Left ventricle myocardium superior (tissue), 1 donor: ENCODE results near the gene ECEL1. TPM values are rescaled to one million over a fixed set of nuclear protein-coding genes. Genes with fewer than 3 reads are reported as not detected.
A peak's percentile ranks its signal among the peaks of the same experiment; 100 is the strongest.

Experiments used
- ATAC-seq: fragments of 200-7000 bp; cut with Tn5 transposase; one replicate; pipeline ENCODE4 v1.9.1; 2020; ENCODE audit warnings: mild to moderate bottlenecking, moderate library complexity
- DNase-seq: peaks from one replicate; pipeline ENCODE4 v3.0.0-alpha.2; 2020
- intact Hi-C: fragments of 100-400 bp; cut with micrococcal nuclease; formaldehyde crosslinking; loops from one replicate; pipeline ENCODE4 v1.11.0; 2022
- total RNA-seq: library from RNA; stranded (reverse); fragmentation: NEBNext Ultra II Directional; extraction: Animal tissue kit (Norgen Biotek cat#: 25700); gene quantifications from one replicate; pipeline ENCODE4 v1.2.1, GENCODE V29; 2021
- donor health status: DM: no; HTN: yes; CAD: no; lungs with severe emphysema.

ECEL1 gene
- total RNA-seq, 1 donor from 2014 or later, result 0.37 TPM

DNA sequence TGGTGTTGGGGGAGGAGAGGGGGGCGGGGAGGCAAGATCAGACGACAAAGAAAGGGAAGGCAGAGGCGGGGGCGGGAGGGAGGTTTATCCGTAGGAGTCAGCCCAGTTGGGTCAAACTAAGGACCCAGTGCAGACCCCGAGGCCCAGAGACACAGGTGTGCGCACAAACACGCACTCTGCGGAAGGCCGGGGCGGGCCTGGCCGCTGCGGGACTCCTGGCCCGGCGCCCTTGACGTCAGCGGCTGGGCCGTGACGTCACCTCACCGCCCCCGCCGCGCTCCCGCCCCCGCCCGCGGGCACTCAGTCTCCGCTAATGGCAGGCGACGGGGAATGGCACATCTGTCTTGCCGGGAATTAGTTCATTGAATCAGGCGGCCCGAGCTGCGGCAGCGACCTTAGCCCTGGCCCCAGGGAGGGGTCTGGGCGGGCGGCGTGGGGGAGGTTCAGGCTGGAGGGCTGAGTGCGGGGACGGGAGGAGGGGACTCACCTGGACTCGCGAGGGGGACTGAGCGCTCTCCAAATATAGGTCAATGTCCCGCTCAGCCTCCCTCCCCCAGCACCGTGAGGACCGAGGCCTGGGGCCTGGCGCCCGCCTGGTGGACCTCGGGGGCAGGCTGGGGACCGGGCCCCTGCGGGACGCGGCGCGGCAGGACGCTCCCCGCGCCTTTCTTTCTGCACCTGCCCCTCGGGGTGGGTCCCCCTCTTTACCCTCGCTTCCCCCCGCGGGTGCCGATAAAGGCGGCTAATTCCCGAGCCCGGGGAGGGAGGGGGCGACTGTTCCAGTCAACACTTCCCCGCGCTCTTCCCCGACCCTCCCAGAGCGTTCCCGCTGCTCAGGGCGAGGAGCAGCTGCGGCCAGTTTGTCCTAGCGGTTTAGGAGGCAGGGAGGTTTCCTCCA is 15.5 kb upstream of the ECEL1 start:
- intact Hi-C loops, result no loop called here
- DNase-seq (peak; percentile 45), ATAC-seq (peak; percentile 79)

DNA sequence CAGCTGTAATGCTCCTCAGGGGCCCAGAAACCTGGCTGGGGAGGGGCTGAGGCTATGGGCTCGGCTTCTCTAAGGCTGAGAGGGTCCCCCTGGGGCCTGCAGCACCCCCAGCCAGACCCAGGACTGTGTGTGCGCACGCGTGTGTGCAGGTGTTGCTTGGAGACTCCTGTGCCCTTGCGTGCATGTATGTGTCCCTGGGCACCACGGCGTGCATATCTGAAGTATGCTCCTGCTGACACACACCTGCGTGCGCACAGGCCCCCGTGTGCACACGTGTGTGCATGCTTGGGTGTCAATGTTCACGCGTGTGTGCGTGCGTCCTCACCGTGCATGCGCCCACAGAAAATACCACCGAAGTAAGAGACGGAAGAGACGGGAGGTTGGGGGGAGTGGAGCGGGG is 14.9 kb upstream of the ECEL1 start:
- no peak for ATAC-seq
- intact Hi-C loops, result no loop called here
- DNase-seq, result no peak

DNA sequence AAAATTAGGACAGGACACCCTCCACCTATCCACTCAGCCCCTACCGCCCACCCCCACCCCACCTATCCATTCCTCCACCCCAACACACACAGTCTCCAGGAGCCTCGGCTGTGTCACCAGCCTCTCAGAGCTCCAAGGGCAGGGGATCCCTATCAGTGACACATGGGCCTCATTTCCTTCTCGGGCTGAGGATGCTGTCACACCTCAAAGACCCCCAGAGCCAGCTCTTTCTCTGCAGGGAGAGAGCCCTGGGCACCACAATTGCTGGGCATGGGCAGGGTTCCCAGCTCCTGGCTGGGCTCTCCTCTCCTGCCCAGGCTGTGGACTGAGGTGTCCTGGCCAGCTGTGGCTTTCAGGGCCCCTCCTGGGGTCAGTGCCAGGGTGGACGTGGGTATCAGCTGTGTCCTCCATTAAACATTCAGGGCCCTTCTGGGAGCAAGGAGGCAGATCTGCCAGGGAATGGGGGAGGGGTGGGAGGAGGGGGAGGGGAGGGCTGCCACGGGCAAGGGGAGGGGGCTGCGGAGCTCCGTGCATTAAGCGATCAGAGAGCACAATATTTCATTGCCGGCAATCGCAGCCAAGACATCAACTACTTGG is 14.3 kb upstream of the ECEL1 start:
- intact Hi-C loops, result no loop called here
- ATAC-seq, result no peak

DNA sequence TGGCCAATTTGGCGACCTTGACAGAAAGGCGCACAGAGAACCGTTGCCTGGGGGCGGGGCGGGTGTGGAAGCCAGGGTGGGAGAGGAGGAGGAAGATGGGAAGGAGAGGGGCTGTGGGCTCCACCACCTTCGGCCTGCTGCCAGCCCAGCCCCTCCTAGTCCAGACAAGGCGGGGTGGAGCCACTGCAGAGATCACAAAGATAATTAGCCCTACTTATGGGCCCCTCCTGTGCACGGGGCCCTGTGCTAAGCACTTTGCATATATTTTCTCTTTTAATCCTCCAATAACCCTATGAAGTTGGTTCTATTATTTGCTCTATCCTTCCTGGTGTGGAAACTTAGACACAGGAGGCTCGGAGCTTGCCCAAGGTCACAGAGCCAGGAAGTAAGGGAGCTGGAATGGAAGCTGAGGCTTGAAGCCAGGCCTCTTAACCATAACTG is 13.7 kb upstream of the ECEL1 start:
- intact Hi-C loops, result no loop called here
- peak; percentile 14 for ATAC-seq
- DNase-seq, result no peak

More for the DNA sequence above, 14.3 kb upstream of the ECEL1 start:
- DNase-seq, result no peak

- intact Hi-C loops, result no loop called here
- DNase-seq (no peak), ATAC-seq (no peak)
Observed at GRCh38 chr2:232498452-232498851, 10.8 kb upstream of the ECEL1 start.

GRCh38 chr2:232497348-232497747 is 9.7 kb upstream of the ECEL1 start:
- intact Hi-C loops, result no loop called here
- ATAC-seq (no peak), DNase-seq (no peak)

GRCh38 chr2:232496501-232497270 is 9.1 kb upstream of the ECEL1 start:
- intact Hi-C loops, result no loop called here
- no peak for ATAC-seq
- no peak for DNase-seq

- ATAC-seq, result no peak
- intact Hi-C loops, result no loop called here
- peak; percentile 3 for DNase-seq
Observed at GRCh38 chr2:232495292-232495691, 7.7 kb upstream of the ECEL1 start.

- DNase-seq (peak; percentile 3), ATAC-seq (no peak)
- intact Hi-C loops, result no loop called here
Observed at GRCh38 chr2:232494542-232494941, 6.9 kb upstream of the ECEL1 start.

GRCh38 chr2:232493701-232494474 is 6.3 kb upstream of the ECEL1 start:
- intact Hi-C loops, result no loop called here
- ATAC-seq (no peak), DNase-seq (peak; percentile 15)

GRCh38 chr2:232492963-232493700 is 5.5 kb upstream of the ECEL1 start:
- peak; percentile 21 for DNase-seq
- no peak for ATAC-seq
- intact Hi-C loops, result no loop called here

DNA sequence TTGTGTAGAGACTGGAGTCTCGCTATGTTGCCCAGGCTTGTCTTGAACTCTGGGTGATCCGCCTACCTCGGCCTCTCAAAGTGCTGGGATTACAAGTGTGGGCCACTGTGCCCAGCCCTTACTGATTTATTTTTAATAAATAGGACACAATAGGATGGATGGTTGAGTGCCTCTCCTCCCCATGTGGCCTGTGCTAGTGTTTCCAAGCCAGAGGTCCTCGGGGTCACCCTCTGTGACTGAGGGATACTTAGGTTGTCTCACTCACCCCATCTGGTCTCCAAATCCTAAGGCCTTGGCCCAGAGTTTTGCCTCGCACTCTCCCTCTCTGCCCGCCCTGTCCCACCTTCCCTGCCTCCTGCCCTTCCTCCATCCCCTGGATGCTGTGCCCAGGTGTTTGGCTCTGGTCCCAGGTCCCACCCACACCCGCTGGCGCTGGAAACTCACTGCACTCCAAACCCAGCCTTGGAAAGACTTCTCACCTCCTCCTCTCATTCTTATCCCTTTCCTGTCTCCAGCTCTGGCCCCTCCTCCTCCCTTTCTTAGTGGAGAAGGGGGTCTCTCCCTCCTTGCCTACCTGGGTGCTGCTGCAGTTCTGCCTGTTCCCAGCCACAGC is 4.7 kb upstream of the ECEL1 start:
- ATAC-seq (no peak), DNase-seq (peak; percentile 9)
- intact Hi-C loops, result no loop called here

GRCh38 chr2:232491139-232491780 is 3.6 kb upstream of the ECEL1 start:
- intact Hi-C loops, result no loop called here
- DNase-seq (peak; percentile 9), ATAC-seq (no peak)

DNA sequence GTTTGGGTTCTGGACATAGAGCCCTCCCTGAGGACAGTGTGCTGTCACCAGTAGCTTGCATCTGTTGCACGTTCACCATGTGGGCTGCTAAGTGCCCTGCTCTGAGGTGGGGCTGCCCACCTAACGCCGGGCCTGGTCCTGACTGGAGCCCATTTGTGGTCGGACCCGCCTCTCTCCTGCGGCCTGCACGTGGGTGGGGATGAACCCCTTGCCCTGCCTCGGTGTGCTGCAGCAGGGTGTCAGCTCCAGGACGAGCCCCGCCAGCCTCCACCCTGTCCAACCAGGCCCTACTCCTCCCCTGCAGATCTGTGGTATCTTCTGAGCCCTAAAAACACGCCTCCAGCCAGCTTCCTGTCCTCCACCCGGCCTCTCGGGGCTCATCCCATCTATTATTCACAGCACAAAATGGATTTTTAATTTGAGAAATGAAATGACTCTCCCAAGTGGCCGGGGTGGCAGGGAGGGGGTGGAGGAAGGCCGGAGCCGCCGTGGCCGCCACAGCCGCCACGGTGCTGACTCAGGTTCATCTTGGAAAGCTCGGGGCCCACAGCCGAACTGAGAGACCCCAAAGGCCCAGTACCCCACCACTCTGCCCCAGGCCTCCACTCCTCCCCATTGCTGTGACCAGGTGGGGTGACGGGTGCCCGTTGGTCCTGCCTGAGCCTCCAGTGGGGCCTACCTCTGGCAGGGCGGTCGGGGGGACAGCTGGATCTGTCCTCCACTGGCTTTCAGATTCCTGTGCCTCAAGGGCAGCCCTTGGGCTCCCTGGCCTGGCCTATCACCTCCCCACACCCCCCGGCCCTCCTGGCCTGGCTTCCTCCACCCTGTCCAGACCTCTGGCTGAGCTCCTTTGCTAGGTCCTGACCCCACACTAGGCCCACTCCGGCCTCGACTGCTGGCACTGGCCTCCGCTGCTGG is 2.8 kb upstream of the ECEL1 start:
- DNase-seq, result peak; percentile 12
- intact Hi-C loops, result no loop called here
- ATAC-seq, result no peak

DNA sequence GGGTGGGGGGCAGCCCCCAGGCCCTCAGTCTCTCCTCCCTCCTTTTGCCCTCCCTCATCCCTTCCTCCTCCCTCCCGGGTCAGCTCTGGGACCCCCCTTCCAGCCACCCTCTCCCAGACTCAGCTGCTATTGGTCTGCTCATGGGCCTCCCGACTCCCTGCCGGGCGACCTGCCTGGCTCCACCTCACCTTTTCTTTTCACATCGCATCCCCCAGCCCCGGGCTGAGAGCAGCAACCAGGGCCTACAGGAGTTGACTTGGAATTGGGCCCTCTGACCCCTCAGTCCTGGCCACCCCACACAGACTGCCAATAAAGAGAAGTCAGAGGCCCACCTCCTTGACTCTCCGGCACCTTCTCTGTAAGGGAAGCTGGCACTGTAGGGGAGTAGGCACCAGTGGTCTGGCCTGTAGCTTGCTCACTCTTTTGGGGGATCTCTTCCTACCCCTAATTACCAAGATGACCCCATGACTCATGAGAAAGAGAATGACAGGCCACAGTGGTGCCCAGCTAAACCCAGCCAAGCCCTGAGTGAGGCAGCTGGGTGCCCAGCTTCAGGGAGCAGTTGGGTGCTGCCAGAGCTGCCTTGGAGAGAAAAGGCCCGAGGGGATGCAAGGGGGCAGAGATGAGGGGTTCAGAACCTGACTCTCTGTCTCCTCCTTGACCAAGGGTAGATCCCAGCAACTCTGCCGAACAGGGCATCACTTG is 2.0 kb upstream of the ECEL1 start:
- DNase-seq, result peak; percentile 11
- no peak for ATAC-seq
- intact Hi-C loops, result no loop called here

DNA sequence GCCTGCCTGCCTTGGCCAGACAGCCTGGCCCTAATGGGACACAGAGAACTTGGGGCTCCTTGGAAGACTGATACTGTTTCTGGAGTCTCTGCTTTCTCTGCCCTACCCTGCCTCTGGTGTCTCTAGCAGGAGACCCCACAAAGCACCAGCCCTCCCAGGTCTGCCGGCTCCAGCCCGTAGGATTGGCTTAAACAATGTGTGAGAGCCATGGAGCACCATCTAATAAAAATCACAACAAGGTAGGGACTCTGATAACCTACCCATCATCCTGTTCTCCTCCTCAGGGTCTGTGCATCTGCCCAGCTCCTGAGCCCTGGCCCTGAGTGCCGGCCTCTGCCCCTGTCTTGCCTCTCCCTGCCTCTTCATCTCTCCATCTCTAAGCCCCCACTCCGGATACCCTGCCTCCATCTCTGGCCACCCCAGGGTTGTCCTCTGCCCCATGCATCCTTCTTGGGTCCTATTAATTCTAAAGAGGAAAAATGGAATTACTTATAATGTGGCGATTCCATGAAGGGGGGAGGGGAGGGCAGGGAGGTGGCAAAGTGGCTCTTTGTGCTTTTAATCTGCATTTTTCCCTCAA is 1.2 kb upstream of the ECEL1 start:
- intact Hi-C loops, result no loop called here
- DNase-seq (peak; percentile 9), ATAC-seq (no peak)
